DND-41 (cell line): ENCODE results near the gene PLAC8.
"Not testable (repeated sequence)": the region's sequence is repeated elsewhere in the genome, so short reads cannot be mapped to it uniquely, and the experiment has no call there.

Experiments
- ATAC-seq: fragments of 200-7000 bp; cut with Tn5 transposase; 3 replicates; pipeline ENCODE4 v1.9.1; 2021; ENCODE audit warnings: low read depth; ENCODE audit not compliant: insufficient read depth
- DNase-seq: peaks from one replicate; pipeline ENCODE4 v3.0.0-alpha.2; 2020
- H2AFZ ChIP-seq: 2 replicates; pipeline ENCODE4 v1.6.0; 2012; ENCODE audit warnings: low read depth, low read length
- H3K27ac ChIP-seq: 2 replicates; pipeline ENCODE4 v1.5.1; 2012; ENCODE audit warnings: low read length, inconsistent platforms
- H3K27me3 ChIP-seq: fragments of 200-600 bp; sonication (generic); 2 replicates; pipeline ENCODE4 v1.6.0; 2012; ENCODE audit warnings: low read length, mild to moderate bottlenecking, inconsistent platforms; ENCODE audit not compliant: insufficient read depth, poor library complexity
- H3K36me3 ChIP-seq: 2 replicates; pipeline ENCODE4 v1.5.1; 2012; ENCODE audit warnings: low read length, inconsistent platforms; ENCODE audit not compliant: insufficient read depth
- H3K4me1 ChIP-seq: 2 replicates; pipeline ENCODE4 v1.5.1; 2012; ENCODE audit warnings: mild to moderate bottlenecking, low read length; ENCODE audit not compliant: insufficient read depth
- H3K4me2 ChIP-seq: 2 replicates; pipeline ENCODE4 v1.6.0; 2012; ENCODE audit warnings: mild to moderate bottlenecking, moderate library complexity, low read length, inconsistent platforms; ENCODE audit not compliant: insufficient read depth
- H3K4me3 ChIP-seq, 2 experiments: fragments of 200-600 bp in 1 of 2; shearing (Covaris generic) in 1 of 2; 2 replicates each; pipeline ENCODE4 v1.5.1; 2012 to 2016; ENCODE audit warnings: inconsistent platforms in 2 of 2, low read length in 2 of 2, mild to moderate bottlenecking in 2 of 2, low read depth in 1 of 2, moderate library complexity in 1 of 2
- H3K79me2 ChIP-seq: 2 replicates; pipeline ENCODE4 v1.6.0; 2012; ENCODE audit warnings: low read length, inconsistent platforms; ENCODE audit not compliant: insufficient read depth
- H3K9ac ChIP-seq: 2 replicates; pipeline ENCODE4 v1.6.0; 2012; ENCODE audit warnings: low read depth, mild to moderate bottlenecking, inconsistent platforms, low read length, moderate library complexity
- H3K9me3 ChIP-seq: 2 replicates; pipeline ENCODE4 v1.5.1; 2012; ENCODE audit warnings: low read length, moderate library complexity, mild to moderate bottlenecking, inconsistent platforms; ENCODE audit not compliant: insufficient read depth, severe bottlenecking
- H4K20me1 ChIP-seq: 2 replicates; pipeline ENCODE4 v1.6.0; 2012; ENCODE audit warnings: low read length; ENCODE audit not compliant: insufficient read depth
- EZH2 ChIP-seq: IDR thresholded peaks from 3 replicates; pipeline ENCODE4 v1.6.1; 2012; ENCODE audit warnings: borderline replicate concordance, low read depth, mild to moderate bottlenecking, moderate library complexity, low read length, inconsistent platforms; ENCODE audit not compliant: severe bottlenecking
- TF ChIP-seq, protein P1 (sequence below): IDR thresholded peaks from 2 replicates; pipeline ENCODE4 v1.5.1; 2012; ENCODE audit warnings: borderline replicate concordance, low read length, moderate library complexity, mild to moderate bottlenecking; ENCODE audit not compliant: poor library complexity, severe bottlenecking; ENCODE audit errors: extremely low read depth

Gene PLAC8

DNA sequence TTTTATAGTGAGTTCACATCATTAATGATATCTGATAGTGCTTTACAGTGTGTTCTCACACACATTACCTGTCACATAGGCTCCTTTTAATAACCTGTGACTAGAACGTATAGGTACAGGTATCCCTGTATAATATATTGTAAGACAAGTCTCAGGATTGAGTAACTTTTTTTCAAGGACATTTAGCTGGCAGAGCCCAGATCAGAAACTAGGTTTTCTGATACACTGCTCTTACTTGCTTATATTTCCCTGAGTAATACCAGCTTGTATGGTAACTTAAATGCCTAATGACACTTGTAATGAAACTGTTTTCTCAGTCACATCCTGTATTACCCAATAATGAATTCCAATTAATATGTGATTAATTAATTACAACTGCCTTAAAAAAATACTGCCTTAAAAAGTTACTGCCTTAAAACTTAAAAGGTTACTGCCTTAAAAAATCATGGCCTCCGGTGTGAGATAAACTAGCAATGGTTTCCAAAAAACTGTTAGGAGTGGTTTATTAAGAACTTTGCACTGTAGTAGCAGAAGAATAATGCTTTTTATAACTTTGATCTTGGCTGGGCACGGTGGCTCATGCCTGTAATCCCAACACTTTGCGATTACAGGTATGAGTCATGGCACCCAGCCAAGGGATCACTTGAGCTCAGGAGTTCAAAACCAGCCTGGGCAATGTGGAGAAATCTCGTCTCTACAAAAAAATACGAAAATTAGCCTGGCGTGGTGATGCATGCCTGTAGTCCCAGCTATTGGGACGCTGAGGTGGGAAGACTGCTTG is 67.6 kb downstream of the PLAC8 start:
- H3K79me2 ChIP-seq: peaks cover 38% of the 10 kb centered on the region
- H3K4me2 ChIP-seq: no peak overlapping the region
- no peaks in the 10 kb centered on the region for H3K9me3 ChIP-seq
- no peaks in the 10 kb centered on the region for H3K4me1 ChIP-seq
- TF ChIP-seq, protein P1, sequence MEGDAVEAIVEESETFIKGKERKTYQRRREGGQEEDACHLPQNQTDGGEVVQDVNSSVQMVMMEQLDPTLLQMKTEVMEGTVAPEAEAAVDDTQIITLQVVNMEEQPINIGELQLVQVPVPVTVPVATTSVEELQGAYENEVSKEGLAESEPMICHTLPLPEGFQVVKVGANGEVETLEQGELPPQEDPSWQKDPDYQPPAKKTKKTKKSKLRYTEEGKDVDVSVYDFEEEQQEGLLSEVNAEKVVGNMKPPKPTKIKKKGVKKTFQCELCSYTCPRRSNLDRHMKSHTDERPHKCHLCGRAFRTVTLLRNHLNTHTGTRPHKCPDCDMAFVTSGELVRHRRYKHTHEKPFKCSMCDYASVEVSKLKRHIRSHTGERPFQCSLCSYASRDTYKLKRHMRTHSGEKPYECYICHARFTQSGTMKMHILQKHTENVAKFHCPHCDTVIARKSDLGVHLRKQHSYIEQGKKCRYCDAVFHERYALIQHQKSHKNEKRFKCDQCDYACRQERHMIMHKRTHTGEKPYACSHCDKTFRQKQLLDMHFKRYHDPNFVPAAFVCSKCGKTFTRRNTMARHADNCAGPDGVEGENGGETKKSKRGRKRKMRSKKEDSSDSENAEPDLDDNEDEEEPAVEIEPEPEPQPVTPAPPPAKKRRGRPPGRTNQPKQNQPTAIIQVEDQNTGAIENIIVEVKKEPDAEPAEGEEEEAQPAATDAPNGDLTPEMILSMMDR: no peak
- no peak for TF ChIP-seq EZH2
- no peak for DNase-seq
- no peak overlapping the region for H3K9ac ChIP-seq
- no peak overlapping the region for H2AFZ ChIP-seq
- H3K27me3 ChIP-seq: no peaks in the 10 kb centered on the region
- no peak overlapping the region for H3K4me3 ChIP-seq
- ATAC-seq: no peak
- no peak overlapping the region for H3K27ac ChIP-seq
- H4K20me1 ChIP-seq: no peaks in the 10 kb centered on the region
- H3K36me3 ChIP-seq: peaks cover 36% of the 10 kb centered on the region

DNA sequence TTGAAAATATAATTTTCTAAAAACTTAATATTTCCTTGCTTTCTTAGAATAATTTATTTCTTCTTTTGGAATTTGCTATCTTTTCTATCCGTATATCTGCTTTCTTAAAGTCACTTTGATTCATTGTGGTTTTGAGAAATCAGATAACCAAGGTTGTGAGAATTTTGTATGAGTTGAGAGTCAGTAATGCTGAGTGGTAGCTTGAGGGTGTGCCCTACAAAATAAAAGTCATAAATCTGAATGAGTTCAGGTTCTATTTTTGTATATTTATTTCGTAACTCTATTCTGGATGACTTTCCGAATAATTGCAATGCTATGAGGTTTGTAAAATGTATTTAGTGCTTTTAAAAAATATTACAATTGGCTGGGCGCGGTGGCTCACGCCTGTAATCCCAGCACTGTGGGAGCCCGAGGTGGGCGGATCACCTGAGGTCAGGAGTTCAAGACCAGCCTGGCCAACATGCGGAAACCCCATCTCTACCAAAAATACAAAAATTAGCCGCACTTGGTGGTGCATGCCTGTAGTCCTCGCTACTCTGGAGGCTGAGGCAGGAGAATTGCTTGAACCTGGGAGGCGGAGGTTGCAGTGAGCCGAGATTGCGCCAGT is 70.6 kb downstream of the PLAC8 start:
- ATAC-seq (no peak), DNase-seq (no peak)
- Histone ChIP-seq H3K9ac (no peak overlapping the region), H3K27ac (no peak overlapping the region), H3K4me2 (no peak overlapping the region), H2AFZ (no peak overlapping the region), H3K4me1 (peaks cover 5% of the 10 kb centered on the region; the same call in 1 of the 2 replicates), H3K36me3 (peaks cover 8% of the 10 kb centered on the region), H3K27me3 (no peaks in the 10 kb centered on the region), H3K9me3 (no peaks in the 10 kb centered on the region), H3K4me3 (no peak overlapping the region), H4K20me1 (no peaks in the 10 kb centered on the region), H3K79me2 (peaks cover 66% of the 10 kb centered on the region)
- TF ChIP-seq, protein P1: no peak
- TF ChIP-seq EZH2: no peak

DNA sequence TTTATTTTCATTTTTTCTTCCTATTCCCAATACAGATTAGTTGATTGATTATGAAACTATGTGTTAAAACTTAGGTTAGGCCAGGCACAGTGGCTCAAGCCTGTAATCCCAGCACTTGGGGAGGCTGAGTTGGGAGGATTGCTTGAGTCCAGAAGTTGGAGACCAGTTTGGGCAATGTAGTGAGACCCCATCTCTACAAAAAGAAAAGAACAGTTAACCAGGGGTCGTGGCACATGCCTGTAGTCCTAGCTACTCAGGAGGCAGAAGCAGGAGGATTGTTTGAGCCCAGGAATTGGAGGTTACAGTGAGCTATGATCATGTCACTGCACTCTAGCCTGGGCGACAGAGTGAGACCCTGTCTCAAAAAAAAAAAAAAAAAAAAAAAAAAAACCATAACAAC is 71.4 kb downstream of the PLAC8 start:
- H4K20me1 ChIP-seq, H3K4me2 ChIP-seq, H3K27me3 ChIP-seq, DNase-seq, H3K4me3 ChIP-seq, H3K36me3 ChIP-seq, H3K4me1 ChIP-seq, ATAC-seq, H2AFZ ChIP-seq, H3K27ac ChIP-seq, H3K9me3 ChIP-seq, H3K9ac ChIP-seq: not testable (repeated sequence)
- peaks cover 72% of the 10 kb centered on the region for H3K79me2 ChIP-seq

DNA sequence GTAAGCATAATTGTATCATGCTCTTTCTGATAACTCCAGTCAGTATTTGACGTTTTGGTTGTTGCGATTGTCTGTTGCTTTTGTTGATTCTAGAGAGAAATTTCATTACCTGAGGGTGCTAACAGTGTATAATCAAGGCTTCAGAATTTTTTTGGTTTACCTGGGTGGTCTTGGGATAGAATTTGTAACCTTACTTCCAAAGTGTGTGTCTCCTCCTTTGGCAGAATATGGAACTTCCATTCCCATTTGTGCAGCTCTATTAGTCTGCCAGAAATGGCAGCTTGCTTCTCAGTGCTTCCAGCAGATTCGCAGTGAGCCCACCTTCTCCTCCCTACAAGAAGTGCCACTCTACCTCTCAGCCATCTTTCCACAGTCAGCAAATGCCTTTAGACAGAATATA is 74.3 kb downstream of the PLAC8 start:
- no peak overlapping the region for H3K27ac ChIP-seq
- peaks cover 4% of the 10 kb centered on the region; the same call in 1 of the 2 replicates for H4K20me1 ChIP-seq
- no peaks in the 10 kb centered on the region for H3K36me3 ChIP-seq
- peaks cover 84% of the 10 kb centered on the region for H3K79me2 ChIP-seq
- no peak overlapping the region for H2AFZ ChIP-seq
- H3K9me3 ChIP-seq: no peaks in the 10 kb centered on the region
- no peak for DNase-seq
- ATAC-seq: no peak
- TF ChIP-seq, protein P1: no peak
- no peak for TF ChIP-seq EZH2
- H3K4me2 ChIP-seq: no peak overlapping the region
- peaks cover 32% of the 10 kb centered on the region for H3K4me1 ChIP-seq
- H3K9ac ChIP-seq: no peak overlapping the region
- H3K4me3 ChIP-seq: no peak overlapping the region
- no peaks in the 10 kb centered on the region for H3K27me3 ChIP-seq
